ENCODE measurements around the gene YY1.
"Not testable (repeated sequence)": the region's sequence is repeated elsewhere in the genome, so short reads cannot be mapped to it uniquely, and the experiment has no call there.

The YY1 gene

GRCh38 chr14:100213956-100214769 lies 24.8 kb upstream of the YY1 start:
- DNase-seq = peak; percentile 88

GRCh38 chr14:100214770-100215083 lies 24.2 kb upstream of the YY1 start:
- DNase-seq = no peak

- no peak for DNase-seq
Measured at GRCh38 chr14:100215330-100215885, 23.5 kb upstream of the YY1 start.

- no peak for DNase-seq
Measured at GRCh38 chr14:100219126-100219785, 19.7 kb upstream of the YY1 start.

- no peak for DNase-seq
Measured at GRCh38 chr14:100221533-100222223, 17.3 kb upstream of the YY1 start.

- DNase-seq = no peak
Measured at GRCh38 chr14:100222224-100223093, 16.5 kb upstream of the YY1 start.

- no peak for DNase-seq
Measured at GRCh38 chr14:100223332-100224201, 15.4 kb upstream of the YY1 start.

GRCh38 chr14:100224229-100224866 lies 14.6 kb upstream of the YY1 start:
- no peak for DNase-seq

- DNase-seq = no peak
Measured at GRCh38 chr14:100225169-100225568, 13.8 kb upstream of the YY1 start.

GRCh38 chr14:100230361-100230760 lies 8.6 kb upstream of the YY1 start:
- DNase-seq = no peak

GRCh38 chr14:100234511-100234910 lies 4.4 kb upstream of the YY1 start:
- no peak for DNase-seq

- not testable (repeated sequence) for DNase-seq
Measured at GRCh38 chr14:100236271-100236818, 2.6 kb upstream of the YY1 start.

GRCh38 chr14:100236881-100237280 lies 2.1 kb upstream of the YY1 start:
- DNase-seq = no peak

GRCh38 chr14:100237735-100238418 lies 1.1 kb upstream of the YY1 start:
- DNase-seq = no peak

GRCh38 chr14:100239211-100239839 lies 381 bp downstream of the YY1 start:
- no peak for DNase-seq

GRCh38 chr14:100239840-100240667 lies 1.1 kb downstream of the YY1 start:
- peak; percentile 67 for DNase-seq

- DNase-seq = no peak
Measured at GRCh38 chr14:100240668-100241032, 1.7 kb downstream of the YY1 start.

- no peak for DNase-seq
Measured at GRCh38 chr14:100241279-100241678, 2.3 kb downstream of the YY1 start.

- no peak for DNase-seq
Measured at GRCh38 chr14:100243020-100243419, 4.1 kb downstream of the YY1 start.

Measured in 8988T (cell line).